Keratinocyte (primary cell): ENCODE measurements around the gene BMPER. TPM values are rescaled to one million over a fixed set of nuclear protein-coding genes. Genes with fewer than 3 reads are reported as not detected.

Experiments used
- DNase-seq: peaks from one replicate; pipeline ENCODE4 v3.0.0-alpha.2; 2011; ENCODE audit warnings: low read depth, missing footprints, low spot score
- FAIRE-seq: peaks from 2 replicates; lab custom pipeline; 2011; peaks lifted over from hg19 to GRCh38; lab: Jason Lieb, UNC
- H2AFZ ChIP-seq: 2 replicates; pipeline ENCODE4 v1.6.0; 2012; ENCODE audit warnings: low read length, control low read depth, inconsistent platforms; ENCODE audit not compliant: control insufficient read depth
- H3K27ac ChIP-seq: 2 replicates; pipeline ENCODE4 v1.5.1; 2011; ENCODE audit warnings: low read length; ENCODE audit not compliant: control insufficient read depth, insufficient read depth
- H3K27me3 ChIP-seq: 3 replicates; pipeline ENCODE4 v1.6.0; 2011; ENCODE audit warnings: low read length; ENCODE audit not compliant: control insufficient read depth, insufficient read depth; ENCODE audit errors: extremely low read depth
- H3K36me3 ChIP-seq, 2 experiments: 2 replicates in 1 of 2; 3 replicates in 1 of 2; pipeline ENCODE4 v1.5.1; 2011; ENCODE audit warnings: low read length in 2 of 2, mild to moderate bottlenecking in 1 of 2; ENCODE audit not compliant: control insufficient read depth in 2 of 2, insufficient read depth in 2 of 2; ENCODE audit errors: extremely low read depth in 1 of 2
- H3K4me1 ChIP-seq: 3 replicates; pipeline ENCODE4 v1.5.1; 2011; ENCODE audit warnings: low read length; ENCODE audit not compliant: control insufficient read depth, insufficient read depth; ENCODE audit errors: extremely low read depth
- H3K4me2 ChIP-seq: 3 replicates; pipeline ENCODE4 v1.6.0; 2011; ENCODE audit warnings: low read depth, low read length; ENCODE audit not compliant: control insufficient read depth, insufficient read depth; ENCODE audit errors: extremely low read depth
- H3K4me3 ChIP-seq, 3 experiments: fragments of 200-600 bp in 1 of 3; sonication (generic) in 1 of 3; 2 replicates in 2 of 3; 3 replicates in 1 of 3; pipeline ENCODE4 v1.5.1; 2011 to 2016; ENCODE audit warnings: low read length in 3 of 3, mild to moderate bottlenecking in 3 of 3, control low read depth in 2 of 3, inconsistent platforms in 1 of 3, low read depth in 1 of 3, mixed read lengths in 1 of 3, mixed run types in 1 of 3, moderate library complexity in 1 of 3; ENCODE audit not compliant: control insufficient read depth in 2 of 3, insufficient read depth in 2 of 3; ENCODE audit errors: extremely low read depth in 1 of 3
- H3K79me2 ChIP-seq: 2 replicates; pipeline ENCODE4 v1.6.0; 2012; ENCODE audit warnings: low read length; ENCODE audit not compliant: control insufficient read depth, insufficient read depth
- H3K9ac ChIP-seq: 3 replicates; pipeline ENCODE4 v1.6.0; 2011; ENCODE audit warnings: low read length; ENCODE audit not compliant: control insufficient read depth, insufficient read depth; ENCODE audit errors: extremely low read depth
- H3K9me1 ChIP-seq: 3 replicates; pipeline ENCODE4 v1.6.0; 2011; ENCODE audit warnings: low read length; ENCODE audit not compliant: control insufficient read depth, insufficient read depth; ENCODE audit errors: extremely low read depth
- H3K9me3 ChIP-seq: 2 replicates; pipeline ENCODE4 v1.5.1; 2012; ENCODE audit warnings: low read depth, low read length; ENCODE audit not compliant: control insufficient read depth
- H4K20me1 ChIP-seq: 3 replicates; pipeline ENCODE4 v1.6.0; 2011; ENCODE audit warnings: low read length; ENCODE audit not compliant: control insufficient read depth, insufficient read depth; ENCODE audit errors: extremely low read depth
- CTCF ChIP-seq, 3 experiments: IDR thresholded peaks in 1 of 3; conservative IDR thresholded peaks in 1 of 3; optimal IDR thresholded peaks in 1 of 3; 2 replicates in 2 of 3; 3 replicates in 1 of 3; pipeline versions ENCODE3 to v1.5.1; 2011; ENCODE audit warnings: low read length in 3 of 3, mild to moderate bottlenecking in 3 of 3, moderate library complexity in 2 of 3, control low read depth in 1 of 3, inconsistent platforms in 1 of 3; ENCODE audit not compliant: insufficient read depth in 2 of 3; ENCODE audit errors: extremely low read depth in 1 of 3
- EZH2 ChIP-seq: IDR thresholded peaks from one replicate; pipeline ENCODE4 v1.6.1; 2012; ENCODE audit warnings: inconsistent platforms, mild to moderate bottlenecking, low read length, moderate library complexity
- dilution Hi-C: fragments of 300-500 bp; cut with MboI; formaldehyde crosslinking; loops from one replicate; pipeline ENCODE4 v1.7.0; 2020; ENCODE audit warnings: low sequenced_read_pairs; ENCODE audit not compliant: extremely low pct_ligation_motif_present
- polyA plus RNA-seq, 5 experiments: library from polyadenylated mRNA; depleted of rRNA in 3 of 5; stranded (reverse) in 3 of 5; stranded (forward) in 1 of 5; unstranded in 1 of 5; fragments of >200 nt; gene quantifications; 1 replicate in 1 of 5; 2 replicates in 3 of 5; 3 replicates in 1 of 5; pipeline versions ENCODE4 v1.2.1 to v1.2.3, GENCODE V29; 2011 to 2012; ENCODE audit warnings: missing spikeins in 2 of 5, low read depth in 1 of 5, low replicate concordance in 1 of 5

The BMPER gene
- polyA plus RNA-seq, 1 donor (not counting 4 experiments of a cell fraction or from before 2014, with no cell fraction given): 0.67 TPM

GRCh38 chr7:34104992-34105391, 199.7 kb downstream of the BMPER start:
- DNase-seq (no peak), FAIRE-seq (no peak)
- Histone ChIP-seq H2AFZ (no peak overlapping the region), H3K27ac (no peak overlapping the region), H3K9me1 (no peaks in the 10 kb centered on the region), H3K36me3 (no peaks in the 10 kb centered on the region), H3K4me3 (no peak overlapping the region), H4K20me1 (no peaks in the 10 kb centered on the region), H3K9ac (no peak overlapping the region), H3K79me2 (no peaks in the 10 kb centered on the region), H3K9me3 (no peaks in the 10 kb centered on the region), H3K4me2 (no peak overlapping the region), H3K27me3 (no peaks in the 10 kb centered on the region), H3K4me1 (peaks cover 2% of the 10 kb centered on the region)
- no peak for TF ChIP-seq EZH2
- no peak for TF ChIP-seq CTCF (optimal IDR thresholded peaks at IDR 0.05 in 1 of 3, IDR thresholded peaks at IDR 0.05 in 1 of 3, conservative IDR thresholded peaks at IDR 0.05 in 1 of 3; ENCODE audit: extremely low read depth in 1 of 3, insufficient read depth in 2 of 3, low read length in 3 of 3)
- dilution Hi-C loops: no loop called here

GRCh38 chr7:34107276-34107675, 201.9 kb downstream of the BMPER start:
- Histone ChIP-seq H2AFZ (no peak overlapping the region), H3K27me3 (no peaks in the 10 kb centered on the region), H4K20me1 (no peaks in the 10 kb centered on the region), H3K4me1 (no peaks in the 10 kb centered on the region), H3K27ac (no peak overlapping the region), H3K9me3 (no peaks in the 10 kb centered on the region), H3K9me1 (no peaks in the 10 kb centered on the region), H3K9ac (no peak overlapping the region), H3K79me2 (no peaks in the 10 kb centered on the region), H3K4me3 (no peak overlapping the region), H3K36me3 (no peaks in the 10 kb centered on the region), H3K4me2 (no peak overlapping the region)
- DNase-seq (no peak), FAIRE-seq (no peak)
- no peak for TF ChIP-seq CTCF (optimal IDR thresholded peaks at IDR 0.05 in 1 of 3, IDR thresholded peaks at IDR 0.05 in 1 of 3, conservative IDR thresholded peaks at IDR 0.05 in 1 of 3; ENCODE audit: extremely low read depth in 1 of 3, insufficient read depth in 2 of 3, low read length in 3 of 3)
- TF ChIP-seq EZH2: no peak
- dilution Hi-C loops: no loop called here
